Coronary artery (tissue), 2 donors: ENCODE measurements around the gene FALEC.

Experiments used
- DNase-seq: peaks from one replicate; pipeline ENCODE4 v3.0.0-alpha.2; 2017; ENCODE audit warnings: low spot score
- H3K27ac ChIP-seq, 2 donors: fragments of 200-600 bp; sonication (generic); one replicate each; pipeline ENCODE4 v1.5.1; 2016 to 2019
- H3K4me3 ChIP-seq: fragments of 200-600 bp; sonication (generic); 2 replicates; pipeline ENCODE4 v1.5.1; 2016; ENCODE audit warnings: mild to moderate bottlenecking, moderate library complexity
- TF ChIP-seq, protein P1 (sequence below): fragments of 200-600 bp; sonication (generic); IDR thresholded peaks from one replicate; pipeline ENCODE4 v1.5.1; 2019; ENCODE audit warnings: antibody characterized with exemption

The FALEC gene

DNA sequence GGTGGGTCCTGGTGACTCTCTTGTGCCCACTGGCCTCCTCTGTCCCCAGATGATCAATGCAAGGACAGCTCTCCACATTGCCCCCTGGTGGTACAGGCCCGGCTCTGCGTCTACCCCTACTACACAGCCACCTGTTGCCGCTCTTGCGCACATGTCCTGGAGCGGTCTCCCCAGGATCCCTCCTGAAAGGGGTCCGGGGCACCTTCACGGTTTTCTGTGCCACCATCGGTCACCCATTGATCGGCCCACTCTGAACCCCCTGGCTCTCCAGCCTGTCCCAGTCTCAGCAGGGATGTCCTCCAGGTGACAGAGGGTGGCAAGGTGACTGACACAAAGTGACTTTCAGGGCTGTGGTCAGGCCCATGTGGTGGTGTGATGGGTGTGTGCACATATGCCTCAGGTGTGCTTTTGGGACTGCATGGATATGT, 44.5 kb downstream of the FALEC start:
- TF ChIP-seq, protein P1, sequence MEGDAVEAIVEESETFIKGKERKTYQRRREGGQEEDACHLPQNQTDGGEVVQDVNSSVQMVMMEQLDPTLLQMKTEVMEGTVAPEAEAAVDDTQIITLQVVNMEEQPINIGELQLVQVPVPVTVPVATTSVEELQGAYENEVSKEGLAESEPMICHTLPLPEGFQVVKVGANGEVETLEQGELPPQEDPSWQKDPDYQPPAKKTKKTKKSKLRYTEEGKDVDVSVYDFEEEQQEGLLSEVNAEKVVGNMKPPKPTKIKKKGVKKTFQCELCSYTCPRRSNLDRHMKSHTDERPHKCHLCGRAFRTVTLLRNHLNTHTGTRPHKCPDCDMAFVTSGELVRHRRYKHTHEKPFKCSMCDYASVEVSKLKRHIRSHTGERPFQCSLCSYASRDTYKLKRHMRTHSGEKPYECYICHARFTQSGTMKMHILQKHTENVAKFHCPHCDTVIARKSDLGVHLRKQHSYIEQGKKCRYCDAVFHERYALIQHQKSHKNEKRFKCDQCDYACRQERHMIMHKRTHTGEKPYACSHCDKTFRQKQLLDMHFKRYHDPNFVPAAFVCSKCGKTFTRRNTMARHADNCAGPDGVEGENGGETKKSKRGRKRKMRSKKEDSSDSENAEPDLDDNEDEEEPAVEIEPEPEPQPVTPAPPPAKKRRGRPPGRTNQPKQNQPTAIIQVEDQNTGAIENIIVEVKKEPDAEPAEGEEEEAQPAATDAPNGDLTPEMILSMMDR: peak; percentile 80
- H3K27ac ChIP-seq: peak overlapping the region; percentile 98 to 99
- H3K4me3 ChIP-seq: peak overlapping the region; percentile 73
- peak; percentile 88 for DNase-seq

DNA sequence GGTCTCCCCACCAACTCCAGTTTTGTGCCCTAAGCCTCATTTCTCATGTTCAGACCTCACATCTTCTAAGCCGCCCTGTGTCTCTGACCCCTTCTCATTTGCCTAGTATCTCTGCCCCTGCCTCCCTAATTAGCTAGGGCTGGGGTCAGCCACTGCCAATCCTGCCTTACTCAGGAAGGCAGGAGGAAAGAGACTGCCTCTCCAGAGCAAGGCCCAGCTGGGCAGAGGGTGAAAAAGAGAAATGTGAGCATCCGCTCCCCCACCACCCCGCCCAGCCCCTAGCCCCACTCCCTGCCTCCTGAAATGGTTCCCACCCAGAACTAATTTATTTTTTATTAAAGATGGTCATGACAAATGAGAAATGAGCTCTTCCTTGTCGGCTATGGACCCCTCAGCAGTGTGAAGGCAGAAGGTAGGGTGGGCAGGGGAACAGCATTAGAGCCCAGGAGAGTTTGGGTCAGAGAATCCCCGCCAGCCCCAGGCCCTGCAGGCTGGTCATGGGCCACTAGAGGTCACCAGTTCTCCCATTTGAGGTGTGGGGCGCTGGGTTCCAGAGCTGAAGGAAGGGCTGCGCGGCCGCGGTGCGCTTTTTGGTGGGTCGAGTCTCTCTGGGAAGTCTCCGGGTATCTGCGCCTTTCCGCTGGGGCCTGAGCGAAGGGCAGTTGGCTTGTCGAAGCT, 45.2 kb downstream of the FALEC start:
- peak overlapping the region; percentile 73 for H3K4me3 ChIP-seq
- peak; percentile 76 for DNase-seq

DNA sequence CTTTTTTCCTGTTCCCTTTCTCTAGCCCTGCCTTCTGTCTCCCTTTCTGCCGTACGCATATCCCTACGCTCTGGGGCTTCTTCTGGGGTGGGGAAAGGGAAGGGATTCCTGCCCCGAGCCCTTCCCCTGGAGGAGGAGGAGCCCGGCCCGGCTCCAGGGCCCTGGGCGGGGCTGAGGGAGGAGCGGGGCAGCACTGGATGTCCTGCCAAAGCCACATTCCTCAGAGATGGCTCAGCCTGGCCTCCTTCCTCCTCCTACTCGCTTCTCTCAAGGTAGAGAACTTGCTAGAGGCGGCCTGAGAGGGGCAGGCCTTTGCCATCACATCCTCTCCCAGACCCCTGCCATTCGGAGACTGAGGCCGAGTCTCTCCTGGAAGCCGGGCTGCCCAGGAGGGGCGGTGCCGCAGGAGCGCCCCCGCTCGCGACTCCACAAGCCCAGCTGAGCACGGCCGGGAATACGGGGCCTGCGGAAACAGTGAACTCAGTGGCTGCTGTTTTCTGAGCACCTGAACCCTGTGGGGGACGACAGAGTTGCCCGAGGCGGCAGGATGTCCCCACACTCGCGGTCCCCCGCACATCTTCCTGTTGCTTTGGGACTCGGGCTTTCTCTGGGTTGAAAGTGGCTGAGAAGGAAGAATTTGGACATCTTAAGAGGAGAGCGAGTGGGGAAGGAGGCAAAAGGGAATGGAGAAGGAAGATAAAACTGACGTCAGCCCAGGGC, 45.9 kb downstream of the FALEC start:
- TF ChIP-seq, protein P1: no peak
- Histone ChIP-seq H3K27ac (peak overlapping the region; percentile 98 to 99), H3K4me3 (peak overlapping the region; percentile 73)
- peak; percentile 98 for DNase-seq

More for the DNA sequence above, 45.2 kb downstream of the FALEC start:
- TF ChIP-seq, protein P1: peak; percentile 51
- H3K27ac ChIP-seq: peak overlapping the region; percentile 98 to 99

DNA sequence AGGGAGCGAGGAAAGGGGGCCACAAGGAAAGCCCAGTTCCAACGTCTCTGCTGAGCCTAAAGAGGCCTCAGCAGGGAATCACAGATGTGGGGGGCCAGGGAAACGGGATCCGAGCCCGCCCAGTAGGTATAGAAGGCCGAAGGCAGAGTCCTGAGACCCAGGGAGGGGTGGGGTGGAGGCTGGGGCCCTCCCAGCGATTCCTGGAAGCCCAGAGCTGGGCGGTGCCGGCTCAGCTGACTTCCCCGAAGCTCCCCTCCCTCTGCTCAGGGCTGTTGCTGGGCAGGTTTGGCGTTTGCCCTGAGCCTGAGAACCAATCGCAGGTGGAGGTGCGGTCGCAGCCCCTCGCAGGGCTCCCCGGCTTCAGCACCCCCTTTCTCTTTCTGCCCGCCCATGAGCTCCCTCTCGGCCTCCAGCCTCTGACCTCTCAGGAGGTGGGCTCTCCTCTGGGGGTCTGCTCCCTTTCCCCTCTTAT, 46.5 kb downstream of the FALEC start:
- peak; percentile 97 for DNase-seq
- TF ChIP-seq, protein P1: no peak
- H3K27ac ChIP-seq: peak overlapping the region; percentile 98 to 99
- H3K4me3 ChIP-seq: peak overlapping the region; percentile 73

DNA sequence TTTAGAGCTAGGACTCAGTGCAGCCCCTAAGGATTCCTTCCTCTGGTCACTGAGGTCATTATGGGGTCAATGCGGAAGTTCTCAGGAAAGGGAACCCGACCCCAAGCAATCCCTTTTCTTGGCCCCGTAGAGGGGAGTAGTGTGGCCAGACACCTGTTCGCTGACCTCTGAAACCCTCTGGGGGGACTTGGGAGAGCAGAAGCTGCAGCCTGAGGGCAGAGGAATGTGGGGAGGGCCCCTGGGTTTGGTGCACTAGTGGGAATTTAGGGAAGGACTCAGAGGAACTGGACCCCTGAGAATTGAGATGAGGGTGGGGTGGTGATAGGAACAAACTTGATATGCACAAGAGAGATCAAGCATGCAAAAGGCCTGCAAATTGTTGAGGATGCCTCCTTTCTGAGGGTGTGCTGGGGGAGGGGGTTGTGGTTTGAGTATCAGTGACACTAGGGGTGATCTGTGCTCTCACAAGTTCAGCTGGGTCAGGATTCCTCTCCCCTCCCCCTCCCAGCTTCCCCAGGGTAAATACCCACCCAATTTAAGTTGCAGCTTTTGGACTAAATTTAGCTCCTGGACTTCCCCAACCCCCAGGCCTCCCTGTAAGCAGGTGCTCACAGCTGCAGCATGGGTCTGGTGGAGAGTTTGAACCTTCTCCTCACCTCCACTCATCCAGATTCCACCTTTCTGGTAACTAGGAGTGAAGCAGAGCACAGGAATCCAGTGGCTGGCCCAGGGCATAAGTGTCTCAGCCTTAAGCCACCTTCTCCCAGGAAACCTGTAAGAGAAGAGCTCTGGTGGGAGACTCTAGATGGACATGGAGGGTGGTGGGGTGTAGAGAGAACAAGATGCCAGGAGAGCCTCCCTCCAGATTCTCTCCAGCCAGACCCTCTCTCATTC, 47.1 kb downstream of the FALEC start:
- DNase-seq: peak; percentile 82
- TF ChIP-seq, protein P1: no peak
- H3K4me3 ChIP-seq: peak overlapping the region; percentile 73
- H3K27ac ChIP-seq: peak overlapping the region; percentile 98 to 99

DNA sequence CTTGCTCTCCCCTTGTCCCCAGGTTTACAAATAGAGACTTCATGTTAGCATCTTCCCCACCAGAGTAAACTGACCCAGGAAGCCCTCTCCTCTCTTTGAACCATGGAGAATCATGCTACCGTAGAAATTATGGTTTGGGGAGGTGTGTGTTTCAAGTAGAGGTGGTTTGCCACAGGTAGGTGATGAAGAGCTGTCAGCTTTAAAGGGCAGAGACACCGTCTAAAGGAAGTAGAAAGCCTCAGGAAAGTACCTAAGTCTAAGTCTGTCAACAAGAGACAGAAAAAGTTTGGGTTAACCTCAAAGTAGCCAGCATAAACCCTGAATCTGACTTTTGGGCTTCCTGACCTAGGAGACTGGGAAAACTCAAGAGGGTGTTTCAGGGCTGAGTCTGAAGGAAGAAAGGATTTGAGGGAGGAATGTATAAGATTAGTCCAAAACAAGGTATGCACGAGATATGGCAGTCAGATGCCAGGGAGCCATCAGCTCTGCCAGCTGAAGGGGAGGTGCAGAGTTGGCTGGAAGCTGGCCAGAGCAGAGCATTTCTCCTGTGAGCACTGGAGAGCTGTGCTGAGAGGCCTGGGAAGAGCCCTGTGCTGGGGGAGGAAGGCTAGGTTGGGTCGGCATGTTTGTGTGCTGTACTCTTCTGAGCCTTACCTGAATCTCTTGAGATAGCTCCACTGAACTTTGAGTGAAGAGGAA, 47.9 kb downstream of the FALEC start:
- Histone ChIP-seq H3K27ac (peak overlapping the region; percentile 98 to 99), H3K4me3 (peak overlapping the region; percentile 73)
- TF ChIP-seq, protein P1: no peak
- peak; percentile 75 for DNase-seq
